T-helper 9 cell (primary cell): Measurements from ENCODE around the gene POLA1.

Source experiments
- DNase-seq: peaks from one replicate; pipeline ENCODE4 v3.0.0-alpha.2; 2020

Gene POLA1

GRCh38 chrX:24886916-24887315 is 193.2 kb downstream of the POLA1 start:
- DNase-seq: no peak

GRCh38 chrX:24890677-24891076 is 197.0 kb downstream of the POLA1 start:
- DNase-seq: no peak

DNA sequence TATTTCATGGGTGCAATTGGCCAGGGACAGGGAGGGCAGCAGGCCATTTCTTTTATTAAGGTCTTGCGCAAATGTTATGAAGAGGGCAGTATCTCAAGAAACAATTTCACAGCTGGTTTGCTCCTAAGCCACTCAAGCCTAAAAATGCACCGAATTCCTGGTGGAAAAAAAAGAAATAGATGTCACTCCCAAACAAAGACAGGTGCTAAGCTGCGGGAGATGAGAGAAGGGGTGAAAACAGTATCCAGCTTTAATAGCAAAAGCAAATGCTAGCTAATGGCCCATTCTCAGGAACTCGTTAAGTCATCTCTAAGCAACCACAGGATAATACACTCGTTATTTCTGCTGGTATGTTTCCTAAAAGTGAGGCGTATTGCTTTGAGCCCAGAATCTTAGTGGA is 205.7 kb downstream of the POLA1 start:
- no peak for DNase-seq

DNA sequence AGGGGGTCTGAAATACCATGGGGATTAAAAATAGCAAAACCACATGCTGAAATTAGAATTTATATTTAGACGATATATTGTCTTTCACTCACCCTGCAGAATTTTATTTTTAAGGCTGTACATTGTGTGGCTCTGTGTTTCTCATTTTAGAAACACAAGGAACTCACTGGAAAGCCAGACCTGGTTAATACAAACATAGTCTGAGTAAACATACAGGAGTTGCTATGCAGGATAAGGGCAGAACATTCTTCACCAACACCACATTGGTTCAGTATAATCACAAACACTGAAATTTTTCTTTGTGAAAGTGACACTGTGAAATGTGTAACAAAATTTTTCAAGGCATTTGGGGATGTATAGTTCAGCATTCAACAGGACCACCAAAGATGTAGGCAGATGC is 206.5 kb downstream of the POLA1 start:
- no peak for DNase-seq

DNA sequence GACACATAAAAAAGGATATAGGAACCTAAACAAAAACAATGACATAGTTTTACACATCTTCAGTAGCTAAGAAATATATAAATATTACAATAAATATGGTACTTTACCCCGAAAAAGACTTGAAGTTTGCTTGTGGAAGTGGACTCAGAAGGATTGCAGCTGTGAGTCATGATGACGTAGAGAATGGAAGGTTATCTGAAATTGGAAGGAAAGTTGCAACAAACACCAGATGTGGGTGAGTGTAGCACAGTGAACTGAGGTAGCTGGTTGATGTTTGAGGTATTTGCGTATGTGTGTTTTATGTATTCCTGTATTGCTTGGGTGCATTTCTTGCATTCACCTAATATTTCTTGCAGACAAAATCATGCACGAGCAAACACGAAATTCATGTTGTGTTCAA is 209.1 kb downstream of the POLA1 start:
- DNase-seq: no peak

- DNase-seq: no peak
Observed at GRCh38 chrX:24918715-24919114, 225.0 kb downstream of the POLA1 start.

DNA sequence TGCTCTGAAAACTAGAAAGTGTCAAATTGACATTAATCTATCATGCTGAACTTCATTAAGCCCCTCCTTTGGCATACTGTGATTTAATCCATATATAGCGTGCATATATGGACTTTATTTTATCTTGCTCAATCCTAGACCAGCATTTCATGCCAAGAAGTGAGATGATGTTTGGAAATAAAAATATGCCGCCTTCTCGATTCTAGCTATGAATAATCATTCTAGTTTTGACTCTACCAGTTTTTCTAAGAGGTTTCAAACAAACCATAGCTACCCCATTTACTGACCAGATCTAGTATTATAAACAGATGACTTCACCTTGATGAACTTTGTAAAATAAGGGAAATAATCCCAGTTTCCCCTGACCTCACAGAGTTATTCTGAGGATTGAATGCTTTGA is 227.1 kb downstream of the POLA1 start:
- no peak for DNase-seq

DNA sequence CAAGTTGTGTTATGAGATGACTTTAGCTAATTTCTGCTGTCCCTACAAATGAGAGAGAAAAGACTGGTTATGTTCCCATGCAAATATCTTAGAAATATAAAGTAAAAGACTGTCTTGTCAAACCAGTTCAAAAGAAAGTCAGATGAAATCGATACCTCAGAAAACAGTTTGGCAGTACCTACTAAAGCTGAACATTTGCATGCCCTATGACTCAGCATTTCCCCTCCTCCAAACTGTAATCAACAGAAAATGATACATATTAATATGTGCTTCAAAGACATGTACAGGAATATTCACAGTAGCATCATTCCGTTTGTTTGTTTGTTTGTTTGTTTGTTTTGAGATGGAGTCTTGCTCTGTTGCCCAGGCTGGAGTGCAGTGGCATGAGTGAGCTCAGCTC is 231.7 kb downstream of the POLA1 start:
- DNase-seq: no peak

DNA sequence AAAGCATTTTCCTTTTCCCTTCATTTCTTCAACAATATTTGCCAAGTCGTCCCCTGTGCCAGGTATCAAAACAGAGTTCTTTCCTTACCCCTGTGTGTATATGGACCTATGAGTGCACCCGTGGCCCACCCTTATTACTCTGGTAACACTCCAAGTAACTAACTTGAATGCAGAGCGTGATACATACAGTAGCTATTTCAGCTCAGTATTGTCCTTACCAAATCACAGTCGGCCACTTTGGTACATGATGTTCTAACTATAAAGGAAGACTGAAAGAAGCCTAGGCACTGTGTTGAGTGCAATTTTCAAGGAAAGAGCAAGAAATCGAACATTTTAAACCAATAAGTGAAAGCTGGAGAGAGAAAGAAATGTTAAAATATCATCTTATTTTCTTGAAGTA is 233.7 kb downstream of the POLA1 start:
- no peak for DNase-seq

- no peak for DNase-seq
Observed at GRCh38 chrX:24928114-24928513, 234.4 kb downstream of the POLA1 start.

- no peak for DNase-seq
Observed at GRCh38 chrX:24934279-24934678, 240.6 kb downstream of the POLA1 start.

GRCh38 chrX:24945009-24945408 is 251.3 kb downstream of the POLA1 start:
- no peak for DNase-seq

DNA sequence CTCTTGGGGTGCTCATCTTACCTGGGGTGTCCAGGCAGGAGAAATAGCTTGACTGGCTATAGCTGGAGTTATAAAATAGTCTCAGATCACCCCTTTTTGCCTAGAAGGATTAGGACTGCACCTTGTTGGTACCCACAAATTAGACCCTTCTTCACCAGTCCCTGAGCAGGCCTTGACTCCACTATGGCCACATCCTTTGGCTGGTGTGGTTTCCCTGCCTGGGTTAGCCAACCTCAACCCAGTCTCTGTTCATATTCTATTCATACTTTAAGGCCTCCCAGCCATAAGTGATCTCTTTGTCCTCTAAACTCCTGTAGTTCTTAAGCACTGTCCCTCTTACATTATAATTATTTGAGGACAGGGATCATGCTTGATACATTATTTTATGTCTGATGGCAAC is 252.7 kb downstream of the POLA1 start:
- DNase-seq: no peak

DNA sequence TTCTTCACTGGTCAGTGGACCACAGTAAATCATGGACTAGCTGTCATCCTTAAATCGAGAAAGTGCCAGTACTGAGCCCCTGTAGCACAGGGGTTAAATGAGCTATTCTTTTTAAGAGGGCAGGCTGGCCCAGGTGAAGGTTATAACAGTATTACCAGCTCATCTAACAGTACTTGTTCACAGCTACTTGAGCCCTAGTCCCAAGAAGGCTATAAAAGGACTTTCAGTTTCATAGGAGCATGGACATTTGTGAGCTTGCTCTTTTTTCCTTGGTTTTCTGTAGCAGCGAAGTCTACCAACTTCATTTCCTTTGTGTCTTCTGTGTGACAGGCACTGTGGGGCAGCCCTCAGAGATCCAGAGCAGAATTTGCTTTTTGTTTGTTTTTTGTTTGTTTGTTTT is 261.0 kb downstream of the POLA1 start:
- no peak for DNase-seq

DNA sequence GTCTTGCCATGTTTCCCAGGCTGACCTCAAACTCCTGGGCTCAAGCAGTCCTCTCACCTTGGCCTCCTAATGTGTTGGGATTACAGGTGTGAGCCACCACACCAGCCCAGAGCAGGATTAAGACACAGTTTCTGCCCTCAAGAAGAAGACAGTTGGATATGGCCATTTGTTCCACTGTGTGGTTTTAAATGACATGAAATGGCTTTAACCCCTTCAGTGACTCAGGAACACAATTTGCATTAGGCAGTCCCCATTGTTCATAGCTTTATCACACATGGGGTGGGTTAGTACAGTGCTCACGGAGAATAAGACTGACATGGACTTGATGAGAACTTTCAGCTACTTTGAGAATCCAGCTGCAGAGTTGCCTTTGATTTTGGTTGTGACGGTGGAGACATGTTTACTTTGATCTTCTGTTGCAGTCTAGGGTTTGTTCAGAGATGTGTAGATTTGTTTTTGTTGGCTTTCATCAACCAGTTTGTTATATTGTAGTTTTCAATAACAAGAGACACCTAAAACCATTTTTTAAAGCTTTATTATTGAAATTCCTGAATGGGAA is 261.7 kb downstream of the POLA1 start:
- no peak for DNase-seq

DNA sequence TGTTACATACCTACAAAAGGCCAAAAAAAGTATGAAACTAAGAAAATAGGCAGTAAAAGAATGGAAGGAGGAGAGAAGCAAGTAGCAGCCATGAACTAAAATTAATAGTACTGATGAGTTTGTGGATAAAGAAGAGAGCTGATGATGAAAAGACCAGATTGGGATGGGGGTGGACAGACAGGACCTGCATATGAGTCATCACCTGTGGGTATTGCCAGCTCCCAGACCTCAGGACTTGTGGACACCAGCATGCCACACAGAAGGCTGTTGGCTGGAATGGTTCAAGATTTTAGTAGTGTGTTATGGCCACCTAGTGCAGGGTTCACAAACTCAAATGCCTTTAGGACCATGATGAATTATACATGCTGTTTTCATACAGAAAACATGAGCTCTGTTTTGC is 263.1 kb downstream of the POLA1 start:
- DNase-seq: no peak

DNA sequence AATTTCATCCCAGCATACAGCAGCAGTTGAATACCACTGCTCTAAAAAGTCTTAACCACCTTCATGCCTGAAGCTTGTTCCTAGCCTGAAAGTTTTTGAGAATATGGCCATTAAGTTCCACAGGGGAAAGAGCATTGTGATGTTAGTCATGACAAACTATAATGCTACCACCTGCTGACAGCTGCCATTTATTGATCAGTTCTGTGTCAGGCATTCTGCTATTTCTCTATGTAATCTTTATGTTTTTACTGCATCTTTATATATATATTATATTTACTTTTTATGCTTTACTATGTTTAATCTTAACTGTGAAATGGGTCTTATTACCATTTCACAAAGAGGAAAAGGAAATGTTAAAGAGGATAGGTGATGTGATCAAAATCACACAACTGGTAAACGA is 268.1 kb downstream of the POLA1 start:
- DNase-seq: no peak

DNA sequence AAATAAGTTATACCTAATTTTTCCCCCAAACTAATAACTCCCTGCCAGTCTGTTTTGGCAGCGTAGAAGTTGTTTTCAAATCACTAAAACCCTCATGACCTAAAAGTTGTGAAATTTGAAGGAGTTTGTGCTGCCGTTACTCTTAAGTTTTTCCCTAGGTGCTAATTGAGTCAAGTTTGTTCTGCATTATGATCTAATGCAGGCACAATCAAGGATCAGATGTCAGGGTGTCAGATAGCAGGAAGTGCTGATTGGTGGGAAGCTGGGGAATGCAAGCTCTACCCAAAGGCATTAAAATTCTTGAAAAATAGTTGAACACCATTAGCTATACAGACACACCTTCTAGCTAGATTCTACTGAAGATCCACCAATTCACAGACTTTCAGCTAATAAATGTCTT is 270.1 kb downstream of the POLA1 start:
- no peak for DNase-seq

DNA sequence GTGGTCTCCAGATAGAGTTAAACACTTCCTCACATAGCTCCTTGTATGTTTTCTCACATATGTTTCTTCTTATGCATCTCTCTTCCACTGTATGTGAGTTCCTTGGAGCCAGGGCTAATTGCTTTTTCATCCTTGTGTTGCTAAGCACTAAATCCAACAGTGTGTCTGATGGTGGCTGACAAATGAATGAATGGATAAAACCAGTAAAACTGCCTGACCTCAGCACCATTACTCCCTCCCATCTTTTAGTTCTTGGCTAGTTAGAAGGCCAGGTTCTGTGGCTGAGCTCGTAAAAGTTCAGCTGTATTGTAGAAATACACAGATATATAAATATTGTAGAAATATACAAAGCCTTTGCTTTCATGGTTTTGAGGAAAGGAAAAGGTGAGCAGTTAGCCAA is 271.7 kb downstream of the POLA1 start:
- no peak for DNase-seq

DNA sequence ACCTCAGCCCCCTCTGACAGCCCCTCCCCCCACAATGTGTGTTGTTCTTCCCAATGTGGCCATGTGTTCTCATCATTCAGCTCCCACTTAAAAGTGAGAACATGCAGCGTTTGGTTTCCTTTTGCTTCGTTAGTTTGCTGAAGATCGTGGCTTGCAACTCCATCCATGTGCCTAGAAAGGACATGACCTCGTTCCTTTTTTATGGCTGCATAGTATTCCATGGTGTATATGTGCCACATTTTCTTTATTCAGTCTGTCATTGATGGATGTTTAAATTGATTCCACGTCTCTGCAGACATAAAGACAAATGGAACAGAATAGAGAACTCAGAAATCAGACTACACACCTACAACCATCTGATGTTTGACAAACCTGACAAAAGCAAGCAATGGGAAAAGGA is 276.1 kb downstream of the POLA1 start:
- no peak for DNase-seq

DNA sequence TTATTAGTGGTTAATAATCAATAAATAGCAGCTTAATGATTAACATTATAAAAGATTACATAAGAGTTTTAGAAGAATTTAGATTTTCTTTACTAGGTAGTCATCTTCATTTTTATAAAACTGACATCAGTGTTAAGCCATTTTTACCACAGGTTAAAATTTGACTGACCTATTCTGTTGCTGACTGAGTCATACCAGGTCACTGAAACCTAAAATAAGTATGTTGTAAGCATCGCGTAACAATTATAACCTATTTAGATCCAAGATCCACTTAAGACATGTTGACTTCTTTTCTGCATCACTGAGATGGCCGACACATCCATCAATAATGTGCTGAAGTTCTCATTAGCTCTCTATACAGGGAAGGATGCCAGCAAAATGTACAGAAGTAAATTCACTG is 285.4 kb downstream of the POLA1 start:
- DNase-seq: no peak

DNA sequence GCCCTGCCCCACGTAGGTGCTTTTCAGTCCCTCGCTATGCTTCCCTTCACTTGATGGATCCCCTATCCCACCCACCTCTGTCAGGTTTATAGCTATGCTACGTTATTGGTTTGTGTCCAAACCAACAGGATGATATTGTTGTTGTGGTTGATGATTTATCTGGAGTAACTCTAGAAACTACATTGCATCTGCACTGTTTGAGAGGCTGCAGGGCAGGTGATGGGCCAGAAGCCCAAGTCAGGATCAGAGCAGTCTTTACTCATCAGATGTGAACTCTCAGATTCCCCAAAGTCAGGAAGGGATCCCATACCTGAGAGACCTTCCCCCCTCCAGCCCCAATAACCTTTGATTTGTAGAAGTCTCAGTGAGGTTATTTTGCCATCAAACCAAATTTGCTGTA is 287.3 kb downstream of the POLA1 start:
- no peak for DNase-seq

DNA sequence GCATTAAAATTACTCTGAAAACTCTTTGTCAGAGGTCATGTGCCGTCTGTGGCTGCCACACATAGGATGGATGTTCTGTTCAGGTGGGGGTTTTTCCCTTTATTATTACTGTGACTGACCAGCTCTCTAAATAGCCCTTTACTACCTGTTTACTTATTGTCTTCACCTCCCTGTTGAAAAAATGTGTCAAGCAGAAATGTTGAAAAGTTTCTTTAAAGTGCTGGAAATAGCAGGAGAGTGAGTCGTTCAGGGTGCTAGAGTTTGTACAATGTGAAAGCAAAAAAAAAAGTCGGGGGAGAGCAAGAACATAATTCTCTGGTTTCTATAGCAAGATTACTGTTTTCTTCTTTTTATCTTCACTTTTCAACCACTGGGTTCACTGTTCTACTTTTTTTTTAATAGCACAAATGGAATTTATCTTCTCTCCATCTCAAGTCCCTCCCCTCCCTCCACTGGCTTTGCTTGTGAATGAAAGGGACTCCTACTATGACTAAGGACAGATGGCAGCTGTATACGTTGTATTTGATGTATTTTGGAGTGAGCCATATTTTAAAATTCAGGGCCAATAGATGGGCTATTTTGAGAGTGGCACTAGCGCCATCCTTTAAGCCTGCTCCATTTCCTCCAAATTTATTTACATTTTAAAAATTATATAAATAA is 288.7 kb downstream of the POLA1 start:
- no peak for DNase-seq

DNA sequence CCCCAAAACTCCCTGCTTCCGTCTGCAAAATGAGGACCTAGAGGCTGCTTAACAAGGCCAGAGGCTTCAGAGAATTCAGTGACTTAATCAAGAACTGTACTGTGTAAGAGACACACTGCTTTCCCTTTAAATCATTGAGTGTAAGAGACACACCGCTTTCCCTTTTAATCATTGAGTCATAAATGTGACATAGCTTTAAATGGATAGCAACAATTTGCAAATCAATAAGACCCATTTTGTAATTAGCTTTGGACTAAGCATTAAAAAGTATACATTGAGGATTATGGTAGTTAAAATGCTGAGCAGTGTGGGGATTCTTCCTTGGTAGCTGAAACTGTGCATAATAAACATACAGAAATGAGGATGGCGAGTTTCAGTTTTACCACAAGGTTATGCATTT is 290.2 kb downstream of the POLA1 start:
- no peak for DNase-seq

DNA sequence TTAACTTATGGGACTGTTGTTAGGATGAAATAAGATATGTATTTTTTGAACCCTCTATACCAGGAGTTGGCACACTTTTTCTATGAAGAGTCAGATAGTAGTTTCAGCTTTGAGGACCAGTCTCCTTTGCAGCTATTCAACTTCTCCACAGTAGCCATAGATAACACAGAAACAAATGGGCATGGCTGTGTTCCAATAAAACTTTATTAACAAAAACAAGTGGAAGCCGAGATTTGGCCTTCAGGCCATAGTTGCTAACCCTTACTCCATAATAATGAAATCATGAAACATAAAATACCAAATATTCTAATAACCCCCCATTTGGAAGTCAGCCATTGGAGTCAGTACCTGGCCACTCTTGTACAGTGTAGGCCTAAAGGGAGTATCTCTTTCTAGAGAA is 291.4 kb downstream of the POLA1 start:
- DNase-seq: no peak
